HG02885 (cell line): Measurements from ENCODE around the gene GRIN1.

Experiments
- ATAC-seq: cut with Tn5 transposase; IDR thresholded peaks from one replicate; pipeline ENCODE4 v1.9.1; 2021; ENCODE audit warnings: mild to moderate bottlenecking; ENCODE audit not compliant: unreplicated experiment, poor library complexity

GRIN1 gene

GRCh38 chr9:137145731-137146526 is 7.0 kb downstream of the GRIN1 start:
- ATAC-seq, result no peak

- ATAC-seq, result no peak
Observed at GRCh38 chr9:137146527-137146918, 7.6 kb downstream of the GRIN1 start.

GRCh38 chr9:137147091-137147792 is 8.3 kb downstream of the GRIN1 start:
- ATAC-seq, result no peak

- no peak for ATAC-seq
Observed at GRCh38 chr9:137147793-137148160, 8.8 kb downstream of the GRIN1 start.

- no peak for ATAC-seq
Observed at GRCh38 chr9:137148242-137148641, 9.3 kb downstream of the GRIN1 start.

GRCh38 chr9:137148661-137149060 is 9.7 kb downstream of the GRIN1 start:
- ATAC-seq, result no peak

- ATAC-seq, result no peak
Observed at GRCh38 chr9:137149363-137149762, 10.4 kb downstream of the GRIN1 start.

- ATAC-seq, result peak; percentile 28
Observed at GRCh38 chr9:137149942-137150616, 11.1 kb downstream of the GRIN1 start.

- ATAC-seq, result peak; percentile 61
Observed at GRCh38 chr9:137150617-137151457, 11.9 kb downstream of the GRIN1 start.

GRCh38 chr9:137152844-137153405 is 14.0 kb downstream of the GRIN1 start:
- no peak for ATAC-seq

GRCh38 chr9:137156567-137157375 is 17.8 kb downstream of the GRIN1 start:
- no peak for ATAC-seq

- no peak for ATAC-seq
Observed at GRCh38 chr9:137157618-137158415, 18.9 kb downstream of the GRIN1 start.

GRCh38 chr9:137158625-137159024 is 19.7 kb downstream of the GRIN1 start:
- ATAC-seq, result no peak

GRCh38 chr9:137159105-137160053 is 20.4 kb downstream of the GRIN1 start:
- no peak for ATAC-seq

- ATAC-seq, result no peak
Observed at GRCh38 chr9:137160054-137160425, 21.1 kb downstream of the GRIN1 start.

- no peak for ATAC-seq
Observed at GRCh38 chr9:137160716-137161557, 22.0 kb downstream of the GRIN1 start.
